Nucleus accumbens (tissue), 56 donors: ENCODE results near the gene ATP4A.
"Not testable (repeated sequence)": the region's sequence is repeated elsewhere in the genome, so short reads cannot be mapped to it uniquely, and the experiment has no call there.

Experiments used
- DNase-seq, 56 donors: peaks; one replicate each; lab custom pipeline; 2025; lab: John Stamatoyannopoulos, UW

The ATP4A gene

DNA sequence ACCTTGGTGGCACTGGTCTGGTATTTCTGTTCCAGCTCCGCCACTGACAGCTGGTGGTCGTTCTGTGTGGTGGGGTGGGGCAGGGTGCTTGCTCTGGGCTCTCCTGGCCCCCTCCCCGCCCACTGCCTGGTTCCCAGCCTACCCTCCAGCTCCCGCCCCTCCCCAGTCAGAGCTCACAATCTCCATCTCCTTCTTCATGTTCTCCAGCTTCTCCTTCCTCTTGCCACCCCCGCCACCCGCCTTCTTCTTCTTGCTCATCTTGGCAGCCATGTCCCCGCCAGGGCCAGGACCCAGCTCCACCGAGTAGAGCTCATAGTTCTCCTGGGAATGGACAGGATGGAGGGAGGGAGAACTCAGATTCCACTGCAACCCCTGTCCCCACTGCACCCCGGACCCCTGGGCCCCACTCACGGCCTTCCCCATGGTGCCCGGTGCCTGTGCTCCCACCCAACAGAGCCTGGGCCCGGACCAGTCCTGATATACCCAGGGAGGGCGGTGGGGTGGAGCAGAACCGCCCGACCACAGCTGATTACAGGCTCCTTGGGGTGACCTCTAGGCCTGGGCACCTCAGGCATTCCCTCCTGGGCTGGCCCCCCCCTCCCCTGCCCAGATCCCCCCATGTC lies at the start of gene ATP4A:
TSS of gene ATP4A (minus strand) at position 452 of the 623 bp plus-strand sequence. CDS start at position 423, 29 bp downstream.
- no peak for DNase-seq

DNA sequence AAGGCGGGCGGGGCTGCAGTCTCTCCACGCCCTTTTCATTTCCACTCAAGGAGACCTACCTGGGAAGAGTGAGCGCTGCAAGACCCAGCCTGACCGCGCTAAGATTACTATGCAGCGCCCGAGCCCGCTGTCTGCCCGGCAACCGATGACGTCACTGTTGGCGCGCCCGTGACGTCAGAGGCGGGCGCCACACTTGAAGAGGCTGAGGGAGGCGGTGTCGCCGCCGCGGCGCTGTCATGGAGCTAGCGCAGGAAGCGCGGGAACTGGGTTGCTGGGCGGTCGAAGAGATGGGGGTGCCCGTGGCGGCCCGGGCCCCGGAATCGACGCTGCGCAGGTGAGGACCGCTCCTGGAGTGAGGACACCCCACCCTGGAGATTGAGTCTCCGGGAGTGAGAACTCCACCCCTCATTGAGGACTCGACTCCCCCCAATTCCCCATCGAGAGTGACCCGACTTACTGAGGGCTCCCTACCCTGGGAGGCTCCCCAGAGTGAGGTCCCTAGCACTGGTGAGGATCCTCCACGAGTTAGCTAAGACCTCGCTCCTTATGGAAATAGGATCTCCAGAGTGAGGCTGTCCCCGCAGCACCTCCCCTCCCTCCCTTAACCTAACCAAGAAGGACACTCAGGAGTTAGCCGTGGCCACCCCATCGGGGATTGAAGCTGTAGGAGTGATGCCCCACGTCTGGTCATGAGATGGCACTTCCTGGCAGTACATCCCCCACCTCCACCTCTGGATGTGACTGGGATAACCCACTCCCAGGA lies 49.3 kb upstream of the ATP4A start, which contains the start of gene HAUS5:
TSS of gene HAUS5 (plus strand) at position 177 of the 763 bp plus-strand sequence. CDS start at position 237, 60 bp downstream.
- DNase-seq, result peak; percentile 30 to 95 (median 83)

DNA sequence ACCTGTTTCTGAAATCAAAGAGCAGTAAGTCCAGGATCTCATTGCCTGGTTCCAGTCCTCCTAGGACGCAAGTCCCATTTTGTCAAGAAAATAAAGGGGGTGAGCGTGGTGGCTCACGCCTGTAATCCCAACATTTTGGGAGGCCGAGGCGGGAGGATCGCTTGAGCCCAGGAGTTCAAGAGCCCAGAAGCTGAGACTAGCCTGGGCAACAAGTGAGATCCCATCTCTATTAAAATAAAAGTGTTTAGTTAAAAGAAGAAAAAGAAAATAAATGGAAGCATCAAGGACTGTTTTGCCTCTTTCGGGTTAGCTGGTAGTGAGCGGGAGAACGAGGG lies 48.7 kb upstream of the ATP4A start:
- DNase-seq, result no peak

DNA sequence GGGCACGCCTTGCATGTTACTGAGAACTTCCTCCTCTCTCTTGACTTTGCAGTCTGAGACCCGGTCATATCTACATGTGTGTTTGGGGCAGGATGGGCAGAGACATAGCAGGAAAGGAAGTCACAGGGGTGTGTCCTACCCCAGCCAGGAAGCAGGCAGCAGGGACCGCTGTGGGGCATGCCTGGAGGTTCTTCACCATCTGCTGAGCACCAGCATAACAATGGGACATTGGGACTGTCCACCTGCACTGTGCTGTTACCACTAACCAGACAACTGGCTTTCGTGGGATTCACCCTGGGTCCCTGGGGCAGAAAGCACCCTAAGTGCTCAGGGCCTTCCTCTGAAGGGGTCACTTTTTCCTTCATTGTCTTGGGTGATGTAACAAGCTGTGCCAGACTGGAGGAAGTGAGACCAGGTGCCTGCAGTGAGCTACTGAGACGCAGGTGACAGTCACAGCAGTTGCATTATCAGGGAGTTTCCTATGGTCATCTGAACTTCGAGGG lies 46.4 kb upstream of the ATP4A start:
- DNase-seq, result no peak

DNA sequence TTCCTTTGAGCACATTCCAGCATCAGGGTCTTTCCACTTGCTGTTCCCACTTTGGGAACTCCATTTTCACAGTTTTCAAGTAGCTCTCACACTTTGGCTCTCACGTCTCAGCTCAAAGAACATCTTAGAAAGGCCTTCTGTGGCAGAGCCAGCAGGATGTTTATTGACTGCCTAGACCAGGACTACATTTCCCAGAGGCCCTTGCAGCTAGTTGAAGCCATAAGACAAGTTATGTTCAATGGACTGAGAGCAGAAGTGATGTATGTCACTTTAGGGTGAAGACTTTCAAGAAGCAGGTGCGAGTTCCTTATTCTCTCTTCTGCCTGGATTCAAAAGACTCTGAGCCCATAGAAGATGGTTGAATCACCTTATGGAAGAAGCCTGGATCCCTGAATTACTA lies 44.8 kb upstream of the ATP4A start:
- no peak for DNase-seq

DNA sequence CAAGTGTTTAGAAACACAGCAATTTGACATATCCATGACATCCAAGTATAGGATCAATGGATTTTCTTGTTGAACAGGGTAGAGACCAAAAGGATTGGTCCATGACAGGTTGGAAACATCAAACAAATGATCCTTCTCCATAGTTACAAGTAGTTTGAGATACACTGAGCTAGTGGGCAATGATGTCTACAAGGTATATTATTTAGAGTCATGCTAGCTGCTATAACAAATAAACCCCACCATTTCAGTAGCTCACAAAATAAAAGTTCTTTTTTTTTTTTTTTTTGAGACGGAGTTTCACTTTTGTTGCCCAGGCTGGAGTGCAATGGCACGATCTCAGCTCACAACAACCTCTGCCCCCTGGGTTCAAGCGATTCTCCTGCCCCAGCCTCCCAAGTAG lies 44.2 kb upstream of the ATP4A start:
- DNase-seq, result no peak

DNA sequence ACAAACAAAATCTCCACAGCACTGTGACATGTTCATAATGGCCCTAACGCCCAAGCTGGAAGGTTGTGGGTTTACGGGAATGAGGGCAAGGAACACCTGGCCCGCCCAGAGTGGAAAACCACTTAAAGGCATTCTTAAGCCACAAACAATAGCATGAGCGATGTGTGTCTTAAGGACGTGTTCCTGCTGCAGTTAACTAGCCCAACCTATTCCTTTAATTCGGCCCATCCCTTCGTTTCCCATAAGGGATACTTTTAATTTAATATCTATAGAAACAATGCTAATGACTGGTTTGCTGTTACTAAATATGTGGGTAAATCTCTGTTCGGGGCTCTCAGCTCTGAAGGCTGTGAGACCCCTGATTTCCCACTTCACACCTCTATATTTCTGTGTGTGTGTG lies 43.7 kb upstream of the ATP4A start:
- not testable (repeated sequence) for DNase-seq

DNA sequence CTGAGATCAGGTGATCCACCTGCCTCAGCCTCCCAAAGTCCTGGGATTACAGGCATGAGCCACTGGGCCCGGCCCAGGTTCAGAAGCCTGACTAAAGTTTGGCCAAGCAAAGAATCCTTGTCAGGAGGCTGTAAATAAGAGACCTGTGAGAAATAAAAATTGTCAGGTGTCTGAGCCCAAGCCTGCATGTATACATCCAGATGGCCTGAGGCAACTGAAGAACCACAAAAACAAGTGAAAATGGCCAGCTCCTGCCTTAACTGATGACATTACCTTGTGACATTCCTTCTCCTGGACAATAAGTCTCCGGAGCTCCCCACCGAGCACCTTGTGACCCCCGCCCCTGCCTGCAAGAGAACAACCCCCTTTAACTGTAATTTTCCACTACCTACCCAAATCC lies 41.0 kb upstream of the ATP4A start:
- DNase-seq, result not testable (repeated sequence)

DNA sequence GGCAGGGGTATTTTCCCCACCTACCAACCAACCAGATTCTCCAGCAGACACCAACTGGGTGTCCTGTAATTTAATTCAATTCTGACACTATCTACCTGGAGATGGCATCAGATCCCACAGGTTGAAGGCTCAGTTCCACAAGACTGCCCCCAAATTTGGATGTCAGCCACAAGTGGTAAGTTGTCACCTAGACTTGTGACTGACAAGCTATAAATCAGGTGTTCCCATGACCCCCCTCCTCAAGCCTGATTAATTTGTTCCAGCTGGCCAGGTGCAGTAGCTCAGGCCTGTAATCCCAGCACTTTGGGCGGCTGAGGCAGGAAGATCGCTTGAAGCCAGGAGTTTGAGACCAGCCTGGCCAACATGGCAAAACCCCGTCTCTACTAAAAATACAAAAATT lies 38.5 kb upstream of the ATP4A start:
- DNase-seq, result no peak

DNA sequence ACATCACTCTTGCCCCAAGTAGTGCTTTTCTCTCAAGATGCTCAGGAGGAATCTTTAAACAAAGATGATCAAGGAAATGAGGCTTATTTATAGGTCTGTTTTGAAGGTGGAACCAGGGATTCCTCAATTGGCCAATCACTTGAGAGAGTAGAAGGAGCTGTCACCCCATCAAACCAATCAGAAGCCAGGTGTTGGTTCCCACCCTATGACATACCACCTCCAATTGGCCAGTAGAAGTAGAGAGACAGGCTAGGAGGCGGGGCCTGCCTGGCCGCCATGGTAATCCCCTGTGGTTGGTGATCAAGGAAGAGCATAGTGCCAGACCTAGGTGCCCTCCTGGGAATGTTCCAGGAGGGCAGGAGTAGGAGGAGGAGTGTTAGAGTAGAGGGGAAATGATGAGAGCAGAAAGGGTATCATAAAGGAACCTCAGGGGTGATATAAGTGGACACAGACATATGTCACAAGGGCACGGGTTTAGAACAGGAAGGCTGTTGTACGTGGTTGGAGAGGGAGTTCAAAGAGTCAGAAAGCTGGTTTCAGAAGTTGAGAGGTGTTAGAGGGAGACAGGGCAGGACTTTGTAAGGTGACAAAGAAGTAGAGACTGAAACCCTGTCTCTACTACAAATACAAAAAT lies 33.0 kb upstream of the ATP4A start:
- no peak for DNase-seq

DNA sequence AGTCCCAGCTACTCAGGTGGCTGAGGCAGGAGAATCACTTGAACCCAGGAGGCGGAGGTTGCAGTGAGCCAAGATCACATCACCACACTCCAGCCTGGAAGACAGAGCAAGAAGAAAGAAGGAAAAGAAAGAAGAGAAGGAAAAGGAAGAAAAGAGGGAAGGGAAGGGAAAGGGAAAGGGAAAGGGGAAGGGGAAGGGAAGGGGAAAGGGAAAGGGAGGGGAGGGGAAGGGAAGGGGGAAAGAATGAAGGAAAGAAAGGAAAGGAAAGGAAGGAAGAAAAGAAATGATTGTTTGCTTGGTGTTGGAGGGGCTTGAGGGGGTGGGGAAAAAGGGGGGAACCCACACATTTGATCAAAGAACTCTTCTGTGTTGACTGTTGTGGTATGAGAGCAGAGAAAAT lies 32.5 kb upstream of the ATP4A start:
- no peak for DNase-seq

DNA sequence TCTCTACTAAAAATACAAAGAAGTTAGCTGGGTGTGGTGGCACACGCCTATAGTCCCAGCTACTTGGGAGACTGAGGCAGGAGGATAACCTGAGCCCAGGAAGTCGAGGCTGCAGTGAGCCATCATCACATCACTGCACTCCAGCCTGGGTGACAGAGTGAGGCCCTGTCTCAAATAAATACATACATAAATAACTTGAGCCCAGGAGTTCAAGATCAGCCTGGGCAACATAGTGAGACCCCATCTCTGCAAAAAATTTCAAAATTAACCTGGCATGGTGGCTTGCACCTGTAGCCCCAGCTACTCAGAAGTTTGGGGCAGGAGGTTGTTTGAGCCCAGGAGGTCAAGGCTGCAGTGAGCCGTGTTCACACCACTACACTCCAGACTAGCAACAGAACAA lies 31.6 kb upstream of the ATP4A start:
- DNase-seq, result not testable (repeated sequence)

DNA sequence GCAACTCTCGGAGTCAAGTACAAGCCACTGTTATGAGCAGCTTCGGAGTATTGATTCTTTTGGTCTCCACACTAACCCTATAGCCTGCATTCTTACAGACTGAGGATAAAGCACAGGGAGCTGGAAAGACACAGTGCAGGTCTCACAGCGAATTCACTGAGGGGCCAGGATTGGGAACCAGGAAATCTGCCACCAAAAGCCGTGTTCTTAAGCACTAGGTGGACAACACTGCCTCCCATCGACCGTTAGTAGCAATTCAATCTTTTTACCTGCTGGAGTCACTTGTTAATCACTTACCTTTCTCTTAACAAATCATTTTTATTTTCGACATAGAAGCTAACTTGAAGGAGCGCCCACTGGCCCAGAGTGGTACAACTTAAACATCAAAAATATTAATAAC lies 28.8 kb upstream of the ATP4A start:
- peak in 3 of 56 donors; percentile 0 to 8 (median 0) for DNase-seq

DNA sequence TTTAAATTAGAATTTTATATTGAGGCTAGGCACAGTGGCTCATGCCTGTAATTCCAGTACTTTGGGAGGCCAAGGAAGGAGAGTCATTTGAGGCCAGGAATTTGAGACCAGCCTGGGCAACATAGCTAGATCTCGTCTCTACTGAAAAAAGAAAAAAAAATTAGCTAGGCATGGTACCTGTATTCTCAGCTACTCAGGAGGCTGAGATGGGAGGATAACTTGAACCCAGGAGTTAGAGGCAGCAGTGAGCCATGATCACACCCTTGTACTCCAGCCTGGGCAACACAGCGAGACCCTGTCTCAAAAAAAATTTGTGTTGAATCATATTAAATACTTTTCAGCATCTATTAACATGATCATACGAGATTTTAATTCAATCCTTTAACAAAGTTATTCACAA lies 27.4 kb upstream of the ATP4A start:
- no peak for DNase-seq

DNA sequence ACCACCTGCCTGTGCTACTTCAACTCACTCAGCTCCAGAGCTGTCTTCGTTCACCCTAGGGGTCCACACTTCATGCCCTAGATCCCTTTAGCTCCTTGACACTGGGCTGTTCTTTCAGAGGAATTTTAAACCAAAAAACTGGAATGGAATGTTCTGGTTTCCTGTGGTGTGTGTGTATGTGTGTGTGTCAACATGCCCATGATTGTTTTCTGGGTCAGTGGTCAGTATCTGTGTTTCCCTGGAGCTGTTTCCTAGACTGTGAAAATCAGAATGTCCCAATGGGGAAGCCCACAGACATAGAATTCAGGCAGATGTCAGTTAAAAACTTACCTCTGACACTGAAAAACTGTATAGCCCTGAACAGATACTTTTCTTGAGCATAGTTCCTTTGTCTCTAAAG lies 23.9 kb upstream of the ATP4A start:
- DNase-seq, result no peak

DNA sequence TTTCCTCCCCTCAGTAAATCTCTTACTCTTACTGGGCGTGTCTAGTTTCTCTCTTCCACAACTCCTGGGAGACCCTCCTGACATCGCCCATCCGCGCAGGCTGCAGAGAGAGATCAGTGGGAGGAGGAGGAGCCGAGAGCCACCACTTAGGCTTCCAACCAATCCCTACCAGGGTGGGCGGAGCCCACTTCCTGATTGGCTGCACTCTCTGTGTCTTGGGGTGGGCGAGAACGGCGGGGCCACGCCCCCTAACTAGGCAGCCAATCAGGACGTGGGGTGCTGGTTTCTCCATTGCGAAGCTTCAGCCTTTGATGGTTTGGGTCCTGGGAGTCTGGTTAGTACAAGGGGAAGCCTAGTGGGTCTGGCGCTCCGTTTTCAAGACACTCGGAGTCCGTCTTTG lies 22.4 kb upstream of the ATP4A start, which contains the start of gene PMIS2:
TSS of gene PMIS2 (plus strand) at position 326 of the 400 bp plus-strand sequence. CDS start 87 bp downstream, outside the sequence.
- peak in 2 of 56 donors; percentile 3 to 29 for DNase-seq

DNA sequence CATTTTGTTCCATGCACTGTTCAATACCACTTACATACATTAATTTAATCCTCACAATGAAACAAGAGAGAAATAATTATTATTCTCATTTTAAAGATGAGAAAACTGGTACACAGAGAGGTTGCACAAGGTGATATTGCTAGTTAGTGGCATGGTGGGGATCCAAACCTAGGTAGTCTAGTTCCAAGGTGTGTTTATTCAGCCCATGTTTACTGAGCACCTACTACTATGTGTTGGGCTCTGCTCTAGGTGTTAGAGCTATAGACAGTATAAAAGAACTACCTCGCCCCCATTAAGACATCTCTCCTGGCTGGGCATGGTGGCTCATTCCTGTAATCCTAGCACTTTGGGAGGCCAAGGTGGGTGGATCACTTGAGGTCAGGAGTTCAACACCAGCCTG lies 19.3 kb upstream of the ATP4A start:
- DNase-seq, result no peak

DNA sequence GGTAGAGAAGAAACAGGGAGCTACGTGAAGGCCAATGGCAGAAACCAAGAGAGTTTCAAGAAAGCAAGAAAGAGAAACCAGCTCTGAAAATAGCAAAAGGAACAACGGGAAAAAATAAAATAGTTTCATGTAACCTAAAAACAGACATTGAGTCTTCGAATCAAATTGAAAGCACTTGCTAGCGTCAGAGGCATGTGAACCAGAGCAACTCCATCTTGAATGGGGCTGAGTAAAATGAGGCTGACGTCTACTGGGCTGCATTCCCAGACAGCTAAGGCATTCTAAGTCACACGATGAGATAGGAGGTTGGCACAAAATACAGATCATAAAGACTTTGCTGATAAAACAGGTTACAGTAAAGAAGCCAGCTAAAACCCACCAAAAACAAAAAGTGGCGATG lies 15.2 kb upstream of the ATP4A start:
- no peak for DNase-seq

DNA sequence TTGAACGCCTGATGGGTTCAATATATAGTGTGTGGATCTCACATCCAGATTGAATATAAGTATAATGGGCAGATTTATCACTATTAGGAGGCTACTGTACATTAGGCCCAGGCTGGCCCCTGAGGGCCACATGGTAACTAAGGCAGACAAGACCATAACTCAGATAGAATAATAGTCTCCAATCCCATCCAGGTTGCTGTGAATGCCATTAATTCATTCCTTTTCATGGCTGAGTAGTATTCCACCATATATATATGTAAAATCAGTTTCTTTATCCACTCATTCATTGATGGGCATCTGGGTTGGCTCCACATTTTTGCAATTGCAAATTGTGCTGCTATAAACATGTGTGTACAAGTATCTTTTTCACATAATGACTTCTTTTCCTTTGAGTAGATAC lies 14.5 kb upstream of the ATP4A start:
- DNase-seq, result no peak

DNA sequence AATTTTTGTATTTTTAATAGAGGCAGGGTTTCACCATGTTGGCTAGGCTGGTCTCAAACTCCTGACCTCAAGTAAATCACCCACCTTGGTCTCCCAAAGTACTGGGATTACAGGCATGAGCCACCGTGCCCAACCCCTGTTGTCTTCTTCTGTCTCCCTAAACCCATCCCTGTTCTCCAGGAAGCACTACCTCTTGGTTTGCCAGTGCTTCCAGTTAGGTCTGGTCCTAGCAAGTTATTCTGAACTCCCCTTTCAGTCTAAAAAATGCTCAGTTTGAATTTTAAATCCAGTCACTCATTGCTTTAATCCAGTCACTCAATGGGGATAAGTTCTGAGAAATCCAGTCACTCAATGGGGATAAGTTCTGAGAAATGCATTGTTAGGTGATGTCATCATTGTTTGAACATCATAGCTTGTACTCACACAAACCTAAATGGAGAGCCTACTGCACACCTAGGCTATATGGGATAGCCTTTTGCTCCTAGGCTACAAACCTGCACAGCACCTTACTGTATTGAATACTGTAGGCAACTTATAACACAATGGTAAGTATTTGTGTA lies 8.0 kb upstream of the ATP4A start:
- no peak for DNase-seq

DNA sequence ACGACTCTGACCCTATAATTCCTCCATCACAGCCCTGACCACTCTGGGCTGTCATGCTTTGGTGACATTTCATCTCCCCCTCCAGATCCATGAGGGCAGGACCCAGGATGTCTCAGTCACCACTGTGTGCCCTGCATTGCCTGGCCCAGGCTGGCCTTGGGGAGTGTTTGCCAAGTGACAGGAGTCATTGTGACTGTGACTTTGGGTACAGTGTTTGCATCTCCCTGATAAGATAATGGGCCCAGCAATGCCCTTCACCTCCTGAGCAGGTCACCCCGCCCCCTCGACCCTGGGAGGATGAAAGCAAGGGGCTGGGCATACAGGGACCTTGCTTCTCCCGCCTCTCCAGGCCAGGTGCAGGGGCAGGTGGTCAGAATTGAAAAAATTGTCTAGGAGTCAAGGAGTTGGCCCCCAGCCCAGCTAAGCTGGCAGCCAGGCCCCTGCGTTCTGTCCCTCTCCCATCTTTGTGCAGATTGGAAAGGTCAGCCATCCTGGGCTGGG lies 5.9 kb upstream of the ATP4A start:
- DNase-seq, result no peak
